HepG2 (cell line): ENCODE results near the gene ITPK1.

ENCODE experiments used
- CTCF ChIP-seq: sonication (generic); formaldehyde crosslinking; IDR thresholded peaks from 2 replicates; pipeline ENCODE4 v1.5.0; 2020; ENCODE audit warnings: mild to moderate bottlenecking, missing genetic modification reagents, moderate library complexity
- EZH2 ChIP-seq: conservative IDR thresholded peaks from 2 replicates; pipeline ENCODE4 v1.6.1; 2012; ENCODE audit warnings: mild to moderate bottlenecking, low read depth, low read length, moderate library complexity
- JUNB ChIP-seq: sonication (generic); formaldehyde crosslinking; IDR thresholded peaks from 2 replicates; pipeline ENCODE4 v1.8.0; 2022; ENCODE audit warnings: missing genetic modification reagents, mild to moderate bottlenecking, borderline replicate concordance
- NR2C2 ChIP-seq: sonication (generic); formaldehyde crosslinking; IDR thresholded peaks from 2 replicates; pipeline ENCODE4 v1.4.0; 2020; ENCODE audit warnings: missing genetic modification reagents, mild to moderate bottlenecking, moderate library complexity, borderline replicate concordance
- POLR2A ChIP-seq, 2 experiments: IDR thresholded peaks; 2 replicates each; pipeline ENCODE4 v1.6.1; 2011; ENCODE audit warnings: low read depth in 2 of 2, low read length in 2 of 2, mild to moderate bottlenecking in 1 of 2, moderate library complexity in 1 of 2; ENCODE audit not compliant: insufficient read depth in 1 of 2
- POLR2AphosphoS5 ChIP-seq: IDR thresholded peaks from 2 replicates; pipeline ENCODE4 v1.6.1; 2012; ENCODE audit warnings: low read depth, low read length
- RAD51 ChIP-seq: fragments of 450-650 bp; IDR thresholded peaks from 2 replicates; pipeline ENCODE4 v1.6.1; 2016; ENCODE audit warnings: borderline replicate concordance
- RFX5 ChIP-seq: IDR thresholded peaks from 2 replicates; pipeline ENCODE4 v1.6.1; 2011; ENCODE audit warnings: low read depth, low read length, improper control_type of control experiment
- THAP11 ChIP-seq: IDR thresholded peaks from 2 replicates; pipeline ENCODE4 v1.6.1; 2016; ENCODE audit warnings: missing biosample characterization, missing genetic modification reagents
- THAP7 ChIP-seq: sonication (generic); formaldehyde crosslinking; IDR thresholded peaks from 2 replicates; pipeline ENCODE4 v1.8.1; 2023; ENCODE audit warnings: mild to moderate bottlenecking, missing genetic modification reagents
- ZFX ChIP-seq: sonication (generic); formaldehyde crosslinking; IDR thresholded peaks from 2 replicates; pipeline ENCODE4 v1.4.0; 2020; ENCODE audit warnings: mild to moderate bottlenecking, low read depth, missing genetic modification reagents, moderate library complexity
- ZZZ3 ChIP-seq: sonication (generic); formaldehyde crosslinking; IDR thresholded peaks from 2 replicates; pipeline ENCODE4 v1.4.0; 2020; ENCODE audit warnings: missing genetic modification reagents, mild to moderate bottlenecking, borderline replicate concordance

- TF ChIP-seq CTCF (CRISPR knock-in tag): no peak
- no peak for TF ChIP-seq JUNB (CRISPR knock-in tag)
- no peak for TF ChIP-seq THAP7
- no peak for TF ChIP-seq RAD51
- no peak for TF ChIP-seq POLR2AphosphoS5
- TF ChIP-seq ZZZ3 (CRISPR knock-in tag): no peak
- no peak for TF ChIP-seq ZFX (CRISPR knock-in tag)
- no peak for TF ChIP-seq THAP11 (CRISPR knock-in tag)
- no peak for TF ChIP-seq EZH2
- no peak for TF ChIP-seq NR2C2 (CRISPR knock-in tag)
- no peak for TF ChIP-seq POLR2A (IDR thresholded peaks at IDR 0.05; ENCODE audit: insufficient read depth in 1 of 2, low read depth in 2 of 2, low read length in 2 of 2)
- TF ChIP-seq RFX5: no peak
Measured at GRCh38 chr14:92978229-92979021, 137.3 kb downstream of the ITPK1 start.
